Measurements from ENCODE around the gene IRGC.
"Not testable (repeated sequence)": the region's sequence is repeated elsewhere in the genome, so short reads cannot be mapped to it uniquely, and the experiment has no call there.

The IRGC gene, protein sequence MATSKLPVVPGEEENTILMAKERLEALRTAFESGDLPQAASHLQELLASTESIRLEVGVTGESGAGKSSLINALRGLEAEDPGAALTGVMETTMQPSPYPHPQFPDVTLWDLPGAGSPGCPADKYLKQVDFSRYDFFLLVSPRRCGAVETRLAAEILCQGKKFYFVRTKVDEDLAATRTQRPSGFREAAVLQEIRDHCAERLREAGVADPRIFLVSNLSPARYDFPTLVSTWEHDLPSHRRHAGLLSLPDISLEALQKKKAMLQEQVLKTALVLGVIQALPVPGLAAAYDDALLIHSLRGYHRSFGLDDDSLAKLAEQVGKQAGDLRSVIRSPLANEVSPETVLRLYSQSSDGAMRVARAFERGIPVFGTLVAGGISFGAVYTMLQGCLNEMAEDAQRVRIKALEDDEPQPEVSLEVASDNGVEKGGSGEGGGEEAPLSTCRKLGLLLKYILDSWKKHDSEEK

DNA sequence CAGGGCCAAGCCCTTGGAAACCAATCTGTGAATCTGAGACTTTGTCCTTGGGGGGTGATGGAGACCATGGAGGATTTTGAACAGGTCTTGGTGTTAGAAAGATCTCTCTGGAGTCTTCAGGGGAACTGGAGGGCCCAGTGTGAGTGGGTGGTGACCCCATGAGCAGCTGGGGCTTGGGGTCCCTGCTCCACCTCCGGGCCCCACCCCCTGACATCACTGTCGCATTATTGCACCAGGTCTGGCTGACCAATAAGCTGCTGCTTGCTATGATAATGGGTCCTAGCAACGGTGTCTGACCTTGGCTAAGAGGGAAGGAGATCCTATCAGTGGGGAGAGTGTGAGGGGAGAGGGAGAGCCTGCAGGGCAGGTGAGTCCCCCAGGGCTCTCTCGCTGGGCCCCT, at the start of gene IRGC:
Gene IRGC (plus strand): TSS at position 301 of the 400 bp plus-strand sequence. CDS start 2,483 bp downstream, outside the sequence.
- no peak for DNase-seq (ENCODE audit: low spot score)

DNA sequence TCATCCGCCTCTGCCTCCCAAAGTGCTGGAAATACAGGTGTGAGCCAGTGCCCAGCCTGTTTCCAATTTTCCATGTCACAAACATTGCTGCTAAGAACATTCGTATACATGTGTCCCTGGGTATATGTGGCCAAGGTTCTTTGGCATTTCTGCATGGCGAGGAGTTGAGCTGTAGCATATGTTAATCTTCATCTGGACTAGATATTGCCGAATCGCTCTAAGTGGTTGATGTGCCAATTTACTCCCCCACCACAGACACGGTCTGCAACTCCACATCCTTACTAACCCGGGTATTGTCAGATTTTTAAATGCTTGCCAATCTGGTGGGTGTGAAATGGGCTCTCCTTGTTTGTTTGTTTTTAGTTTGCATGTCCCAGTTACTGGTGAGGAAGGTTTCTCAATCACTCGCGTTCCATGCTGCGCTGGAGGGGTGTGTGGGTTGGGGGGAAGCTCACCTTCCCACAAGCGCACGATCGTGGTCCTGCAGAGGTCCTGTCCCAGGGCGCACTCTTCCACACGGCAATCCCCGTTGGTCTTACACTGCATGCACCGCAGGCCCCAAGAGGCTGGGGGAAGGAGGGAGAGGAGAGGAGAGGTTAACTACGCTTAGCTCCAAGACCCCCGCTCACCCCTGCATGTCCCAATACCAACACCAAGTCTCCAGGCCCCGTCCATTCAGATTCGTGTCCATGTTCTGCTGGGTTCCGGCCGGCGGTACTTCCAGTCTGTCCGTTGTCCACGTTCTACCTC, 48.6 kb upstream of the IRGC start:
- no peak for DNase-seq (ENCODE audit: low spot score)

DNA sequence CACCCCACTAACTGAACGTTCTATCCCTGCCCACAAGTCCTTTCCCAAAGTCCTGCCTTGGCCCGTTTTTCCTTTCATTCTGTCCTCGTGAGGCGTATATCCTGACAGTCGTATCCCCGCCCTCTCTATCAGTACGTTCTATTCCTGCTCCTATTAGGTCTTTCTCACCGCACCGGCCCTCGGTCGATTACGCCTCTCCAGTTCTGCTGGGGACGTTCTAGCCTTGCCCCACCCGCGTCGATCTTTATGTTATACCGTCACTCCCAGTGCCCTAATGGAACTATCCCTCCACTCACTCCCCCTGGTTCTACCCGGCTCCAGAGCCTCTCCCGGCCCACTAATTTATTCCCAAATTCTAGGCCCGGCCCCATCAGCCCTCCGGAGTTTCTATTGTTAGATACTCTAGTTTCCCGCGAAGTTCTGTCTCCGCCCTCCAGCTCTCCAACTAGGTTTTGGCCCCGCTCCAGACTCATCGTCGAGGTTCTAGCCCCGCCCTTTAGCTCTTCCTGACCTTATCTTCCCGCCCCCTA, 47.9 kb upstream of the IRGC start:
- DNase-seq (ENCODE audit: low spot score): no peak

DNA sequence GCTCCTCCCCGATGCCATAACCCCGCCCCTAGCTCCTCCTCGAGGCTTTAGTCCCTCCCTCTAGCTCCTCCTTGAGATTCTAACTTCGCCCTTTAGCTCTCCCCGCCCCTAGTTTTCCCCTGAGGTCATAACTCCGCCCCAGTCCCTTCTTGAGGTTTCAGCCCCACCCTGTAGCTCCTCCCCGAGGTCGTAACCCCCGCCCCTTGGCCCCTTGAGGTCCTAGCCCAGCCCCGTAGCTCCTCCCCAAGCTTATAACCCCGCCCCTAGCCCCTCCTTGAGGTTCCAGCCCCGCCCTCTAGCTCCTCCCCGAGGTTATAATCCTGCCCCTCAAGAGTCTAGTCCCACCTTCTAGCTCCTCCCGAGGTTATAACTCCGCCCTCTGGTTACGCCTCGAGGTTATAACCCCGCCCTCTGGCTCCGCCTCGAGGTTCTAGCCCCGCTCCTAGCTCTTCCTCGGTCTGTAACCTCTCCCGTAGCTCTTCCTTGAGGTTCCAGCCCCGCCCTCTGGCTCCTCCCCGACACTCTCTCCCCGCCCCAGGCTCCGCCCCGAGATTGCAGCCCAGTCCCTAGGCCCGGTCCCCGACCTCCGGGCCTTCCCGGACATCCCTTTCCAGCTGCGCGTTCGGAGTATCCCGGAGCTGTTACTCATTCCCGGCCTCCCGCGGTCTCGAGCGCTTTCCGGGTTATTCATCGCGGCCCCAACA, 47.3 kb upstream of the IRGC start:
- DNase-seq (ENCODE audit: low spot score): peak; percentile 98

DNA sequence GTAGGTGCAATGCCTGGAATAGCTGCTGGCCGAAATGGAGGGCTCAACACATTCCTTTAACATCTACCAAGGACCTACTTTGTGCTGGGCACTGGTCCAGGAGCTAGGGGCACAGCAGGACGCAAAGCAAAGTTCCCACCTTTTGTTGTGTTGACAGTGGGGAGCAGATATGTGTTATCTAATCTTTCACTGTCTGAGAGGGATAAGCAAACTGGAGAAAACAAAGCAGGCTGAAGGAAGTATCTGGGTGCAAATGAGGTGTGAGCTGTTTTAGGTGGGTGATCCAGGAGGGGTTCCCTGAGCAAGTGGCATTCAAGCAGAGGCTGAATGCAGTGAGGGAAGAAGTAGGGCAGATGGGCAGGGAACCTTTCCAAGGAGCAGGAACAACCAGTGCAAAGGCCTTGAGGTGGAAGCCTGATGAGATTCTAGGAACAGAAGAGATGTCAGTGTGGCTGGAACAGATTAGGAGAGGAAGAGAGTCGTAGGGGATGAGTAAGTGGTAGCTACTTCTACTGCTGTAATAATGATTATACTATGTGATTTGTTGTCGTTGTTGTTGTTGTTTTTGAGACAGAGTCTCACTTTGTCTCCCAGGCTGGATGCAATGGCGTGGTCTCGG, 43.7 kb upstream of the IRGC start:
- DNase-seq (ENCODE audit: low spot score): no peak

DNA sequence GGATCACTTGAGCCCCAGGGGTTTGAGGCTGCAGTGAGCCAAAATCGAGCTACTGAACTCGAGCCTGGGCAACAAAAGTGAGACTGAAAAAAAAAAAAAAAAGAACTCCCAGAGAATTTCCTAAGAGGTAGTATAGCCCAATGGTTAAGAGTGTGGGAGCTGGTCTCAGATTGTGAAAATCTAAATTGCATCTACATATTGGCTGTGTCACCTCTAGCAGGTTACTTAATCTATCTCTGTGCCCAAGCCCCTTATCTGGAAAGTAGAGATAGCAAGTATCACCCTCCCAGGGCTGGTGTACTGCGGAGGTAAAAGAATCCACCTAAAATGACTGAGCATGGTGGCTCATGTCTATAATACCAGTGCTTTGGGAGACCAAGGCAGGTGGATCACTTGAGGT, 42.2 kb upstream of the IRGC start:
- no peak for DNase-seq (ENCODE audit: low spot score)

DNA sequence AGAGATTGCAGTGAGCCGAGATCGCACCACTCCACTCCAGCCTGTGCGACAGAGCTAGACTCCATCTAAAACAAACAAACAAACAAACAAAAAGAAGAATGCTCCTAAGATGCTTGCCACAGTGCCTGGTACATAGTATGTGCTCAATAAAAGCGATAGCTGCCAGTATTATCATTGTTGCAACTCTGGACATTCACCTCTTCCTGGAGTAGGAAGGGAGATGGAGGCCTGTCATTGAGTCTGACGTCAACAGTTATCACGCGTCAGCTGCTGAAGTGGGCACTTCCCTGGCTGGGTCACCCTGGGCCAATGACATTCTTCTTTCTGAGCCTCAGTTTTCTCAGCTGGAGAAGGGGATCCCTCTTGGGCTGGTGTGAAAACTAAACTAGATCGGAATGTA, 41.7 kb upstream of the IRGC start:
- DNase-seq (ENCODE audit: low spot score): no peak

DNA sequence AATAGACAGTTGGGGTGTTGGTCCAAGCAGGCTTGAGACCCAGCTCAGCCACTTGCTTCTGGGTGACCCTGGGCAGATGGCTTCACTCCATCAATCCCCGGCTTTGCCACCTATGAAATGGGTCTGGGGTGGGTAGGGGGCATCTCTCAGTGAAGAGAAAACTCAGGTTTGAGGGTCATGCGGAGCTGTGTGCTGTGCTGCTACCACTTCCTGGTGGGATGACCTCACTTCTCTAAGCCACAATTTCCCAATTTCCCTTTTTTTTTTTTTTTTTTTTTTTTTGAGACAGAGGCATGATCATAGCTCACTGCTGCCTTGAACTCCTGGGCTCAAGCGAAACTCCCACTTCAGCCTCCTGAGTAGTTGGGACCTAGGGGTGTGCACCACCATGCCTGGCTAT, 41.3 kb upstream of the IRGC start:
- DNase-seq (ENCODE audit: low spot score): no peak

DNA sequence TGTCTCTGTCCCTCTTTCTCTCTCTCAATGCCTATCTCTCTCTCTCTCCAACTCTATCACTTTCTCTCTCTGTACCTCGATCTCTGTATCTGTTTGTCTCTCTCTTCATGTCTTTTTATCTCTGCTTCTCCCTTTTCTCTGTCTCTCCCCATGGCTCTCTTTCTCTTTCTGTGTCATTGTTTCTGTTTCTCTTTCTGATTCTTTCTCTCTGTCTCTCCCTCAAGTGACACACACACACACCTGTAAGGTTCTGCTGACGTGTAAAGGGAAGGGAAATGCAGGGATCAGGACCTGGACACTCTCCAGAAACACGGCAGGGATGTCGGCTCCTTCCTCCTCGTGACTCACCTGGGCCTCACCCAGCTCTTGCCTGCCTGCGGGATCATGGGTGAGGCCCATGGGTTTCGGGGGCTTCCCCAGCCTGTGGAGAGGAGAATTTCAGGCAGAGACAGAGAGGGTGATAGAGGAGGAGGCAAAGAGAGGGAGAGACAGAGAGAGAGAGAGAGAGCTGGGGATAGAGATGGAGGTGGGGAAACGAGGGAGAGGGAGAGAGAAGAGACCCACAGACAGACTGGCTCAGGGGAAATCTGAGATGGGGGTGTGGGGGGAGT, 40.5 kb upstream of the IRGC start:
- DNase-seq (ENCODE audit: low spot score): no peak

DNA sequence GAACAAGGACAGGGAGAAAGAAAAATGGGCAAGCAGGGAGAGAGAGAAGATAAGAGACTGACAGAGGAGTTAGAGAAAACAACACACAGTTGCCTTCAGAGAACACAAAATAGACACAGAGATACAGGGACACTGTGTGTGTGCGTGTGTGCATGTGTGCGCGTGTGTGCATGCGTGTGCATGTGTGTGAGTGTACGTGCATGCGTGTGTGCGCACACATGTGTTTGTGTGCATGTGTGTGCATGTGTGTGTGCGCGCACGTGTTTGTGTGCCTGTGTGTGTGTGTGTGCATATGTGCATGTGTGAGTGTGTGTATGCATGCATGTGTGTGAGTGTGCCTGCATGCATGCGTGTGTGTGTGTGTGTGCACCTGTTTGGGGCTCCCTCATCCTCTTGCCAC, 40.0 kb upstream of the IRGC start:
- no peak for DNase-seq (ENCODE audit: low spot score)

DNA sequence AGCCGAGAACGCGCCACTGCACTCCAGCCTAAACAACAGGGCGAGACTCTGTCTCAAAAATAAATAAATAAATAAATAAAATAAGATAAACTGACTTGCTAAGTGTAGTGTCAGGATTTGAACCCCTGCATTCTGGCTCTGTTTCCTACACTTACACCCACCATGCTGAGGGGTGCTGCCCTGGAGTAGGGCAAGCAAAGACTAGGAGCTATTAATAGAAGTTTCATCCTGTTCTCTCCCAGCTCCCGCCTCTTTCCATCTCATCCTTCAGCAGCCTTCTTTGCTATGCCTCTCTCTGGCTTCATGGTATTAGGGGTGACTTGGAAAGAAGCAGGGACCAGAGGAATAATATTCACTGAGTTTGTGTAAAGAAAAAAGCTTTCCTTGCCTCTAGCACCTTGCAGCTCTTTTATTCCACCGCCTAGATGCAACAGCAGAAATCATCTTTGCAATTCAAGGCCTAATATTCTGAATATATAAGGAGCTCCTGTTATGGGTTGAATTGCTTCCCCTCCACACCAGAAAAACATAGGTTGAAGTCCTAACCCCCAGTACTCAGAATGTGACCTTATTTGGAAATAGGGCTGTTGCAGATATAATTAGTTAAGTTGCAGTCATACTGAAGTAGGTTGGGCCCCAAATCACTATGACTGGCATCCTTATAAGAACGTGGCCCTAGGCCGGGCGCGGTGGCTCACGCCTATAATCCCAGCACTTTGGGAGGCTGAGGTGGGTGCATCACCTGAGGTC, 37.2 kb upstream of the IRGC start:
- DNase-seq (ENCODE audit: low spot score): no peak

DNA sequence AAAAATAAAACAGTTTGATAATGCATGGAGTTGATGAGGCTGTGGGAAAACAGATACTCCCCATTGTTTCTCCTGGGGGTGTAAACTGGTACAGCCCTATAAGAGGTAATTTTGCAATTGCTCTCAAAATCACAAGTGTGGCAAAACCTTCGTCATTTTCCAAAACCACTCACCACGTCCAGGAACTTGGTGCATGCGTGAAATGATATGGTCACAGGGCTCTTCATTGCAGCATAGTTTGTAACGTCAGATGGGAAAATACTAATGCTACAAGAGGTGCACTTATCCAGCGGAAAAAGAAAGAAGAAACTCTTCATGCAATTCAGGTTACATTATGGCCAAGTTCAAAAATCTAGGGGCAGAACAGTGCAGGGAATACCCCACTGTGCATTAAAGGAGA, 34.1 kb upstream of the IRGC start:
- no peak for DNase-seq (ENCODE audit: low spot score)

DNA sequence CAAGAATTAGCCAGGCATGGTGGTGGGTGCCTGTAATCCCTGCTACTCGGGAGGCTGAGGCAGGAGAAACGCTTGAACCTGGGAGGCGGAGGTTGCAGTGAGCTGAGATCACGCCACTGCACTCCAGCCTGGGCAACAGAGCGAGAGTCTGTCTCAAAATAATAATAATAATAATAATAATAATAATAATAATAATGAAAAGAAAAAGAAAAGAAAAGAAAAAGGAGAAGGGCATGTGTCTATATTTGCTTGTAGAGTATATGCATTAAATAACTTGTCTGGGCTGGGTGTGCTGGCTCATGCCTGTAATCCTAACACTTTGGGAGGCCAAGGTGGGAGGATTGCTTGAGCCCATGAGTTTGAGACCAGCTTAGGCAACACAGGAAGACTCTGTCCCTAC, 33.6 kb upstream of the IRGC start:
- DNase-seq (ENCODE audit: low spot score): not testable (repeated sequence)

DNA sequence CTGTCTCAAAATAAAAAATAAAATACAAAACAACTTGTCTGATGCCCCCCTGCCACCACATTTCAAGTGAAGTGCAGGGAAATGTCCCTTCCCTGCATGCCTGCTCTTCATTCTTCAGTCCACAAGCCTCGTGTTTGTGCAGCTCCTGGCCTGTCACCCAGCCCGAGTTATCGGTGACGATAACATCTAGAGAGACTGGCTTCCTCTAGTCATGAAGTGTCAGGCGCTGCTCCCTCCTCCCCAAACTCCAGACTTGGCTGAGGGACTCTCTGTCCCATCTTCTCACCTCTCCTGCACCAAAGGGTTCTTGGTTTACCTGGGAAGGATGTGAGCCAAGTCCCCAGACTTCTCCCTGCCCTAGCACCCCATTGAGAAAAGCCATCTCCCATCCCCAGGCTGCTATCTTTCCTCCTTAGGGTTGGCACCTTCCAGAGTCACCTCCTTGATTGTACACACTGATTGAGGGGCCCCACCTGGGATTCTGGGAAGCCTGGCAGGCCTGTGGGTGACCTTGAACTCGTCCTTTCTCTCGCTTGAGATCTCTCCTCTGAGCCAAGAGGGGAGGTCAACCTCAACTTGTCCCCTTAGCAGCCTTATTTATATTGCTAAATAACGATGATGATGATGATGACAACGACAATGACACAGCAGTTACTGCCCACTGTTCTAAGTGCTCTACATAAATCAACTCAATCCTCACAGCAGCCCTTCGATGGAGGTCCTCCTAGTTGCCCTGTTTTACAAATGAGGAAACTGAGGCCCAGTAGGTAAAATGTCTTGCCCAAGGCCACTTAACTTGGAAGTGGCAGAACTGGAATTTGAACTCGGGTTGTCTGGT, 32.8 kb upstream of the IRGC start:
- no peak for DNase-seq (ENCODE audit: low spot score)

DNA sequence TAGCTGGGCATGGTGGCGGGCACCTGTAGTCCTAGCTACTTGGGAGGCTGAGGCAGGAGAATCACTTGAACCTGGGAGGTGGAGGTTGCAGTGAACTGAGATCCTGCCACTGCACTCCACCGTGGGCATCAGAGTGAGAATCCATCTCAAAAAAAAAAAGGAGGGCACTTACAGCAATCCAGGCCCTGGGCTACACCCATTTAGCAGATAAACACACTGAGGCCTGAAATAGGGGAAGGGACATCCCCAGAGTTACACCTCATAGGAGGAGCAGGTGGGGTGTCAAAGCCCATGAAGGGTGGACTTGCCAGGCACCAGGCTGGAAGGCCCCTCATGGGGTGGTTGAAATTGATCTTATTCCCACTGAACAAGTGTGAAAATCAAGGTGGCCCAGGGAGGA, 32.0 kb upstream of the IRGC start:
- no peak for DNase-seq (ENCODE audit: low spot score)

DNA sequence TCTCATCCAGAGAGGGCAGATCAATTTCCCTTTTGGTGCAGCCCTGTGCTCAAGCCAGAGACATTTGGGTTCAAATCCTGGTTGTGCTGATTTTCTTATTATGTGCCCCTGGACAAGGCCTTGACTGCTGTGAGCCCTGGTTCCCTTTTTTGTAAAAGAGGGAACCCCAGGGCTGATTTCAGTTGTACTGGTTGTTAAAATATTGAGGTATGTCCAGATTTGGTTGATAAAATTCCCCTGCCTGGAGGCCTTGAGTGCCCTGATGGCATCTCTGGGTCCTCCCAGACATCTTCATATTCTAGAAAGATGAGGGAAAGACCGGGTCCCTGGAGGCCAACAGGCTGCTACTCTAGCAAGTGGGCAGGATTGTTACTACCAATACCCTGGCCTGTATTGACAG, 31.6 kb upstream of the IRGC start:
- DNase-seq (ENCODE audit: low spot score): no peak

DNA sequence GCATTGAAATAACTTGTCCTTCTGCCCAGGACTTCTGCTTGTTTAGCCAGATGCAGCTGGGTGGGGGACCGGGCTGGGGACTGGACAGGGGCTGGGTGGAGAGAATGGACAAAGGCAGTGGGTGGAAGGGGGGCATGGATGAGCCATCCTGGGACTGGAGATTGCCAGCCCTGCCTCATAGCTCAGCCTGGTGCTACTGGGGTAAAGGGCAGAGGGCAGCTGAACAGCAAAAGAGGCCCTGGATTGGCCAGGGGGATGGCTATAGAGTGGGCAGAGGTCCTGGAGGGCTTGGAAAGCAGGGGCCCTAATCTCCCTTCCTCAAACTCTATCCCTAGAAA, 28.2 kb upstream of the IRGC start:
- DNase-seq (ENCODE audit: low spot score): no peak

DNA sequence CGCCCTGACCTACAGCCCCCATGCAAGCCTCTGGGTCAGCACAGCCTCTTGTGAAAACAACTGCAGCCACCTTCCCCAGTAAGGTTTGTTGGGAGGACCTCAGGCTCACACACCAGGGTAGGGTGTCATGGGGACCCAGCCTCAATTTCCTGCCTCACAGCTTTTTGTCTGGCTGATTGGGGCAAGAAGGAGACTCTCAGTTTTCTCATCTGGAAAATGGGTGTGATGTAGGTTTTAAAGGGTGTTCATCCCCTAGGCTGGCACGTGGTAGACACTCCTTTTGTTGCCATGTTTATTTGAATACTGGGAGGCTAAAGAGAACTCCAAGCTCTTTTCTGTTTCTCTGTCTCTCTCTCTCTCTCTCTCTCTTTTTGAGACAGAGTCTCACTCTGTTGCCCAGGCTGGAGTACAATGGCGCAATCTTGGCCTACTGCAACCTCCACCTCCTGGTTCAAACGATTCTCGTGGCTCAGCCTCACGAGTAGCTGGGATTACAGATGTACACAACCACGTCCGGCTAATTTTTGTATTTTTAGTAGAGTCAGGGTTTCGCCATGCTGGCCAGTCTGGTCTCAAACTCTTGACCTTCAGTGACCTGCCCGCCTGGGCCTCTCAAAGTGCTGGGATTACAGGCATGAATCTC, 27.7 kb upstream of the IRGC start:
- no peak for DNase-seq (ENCODE audit: low spot score)

DNA sequence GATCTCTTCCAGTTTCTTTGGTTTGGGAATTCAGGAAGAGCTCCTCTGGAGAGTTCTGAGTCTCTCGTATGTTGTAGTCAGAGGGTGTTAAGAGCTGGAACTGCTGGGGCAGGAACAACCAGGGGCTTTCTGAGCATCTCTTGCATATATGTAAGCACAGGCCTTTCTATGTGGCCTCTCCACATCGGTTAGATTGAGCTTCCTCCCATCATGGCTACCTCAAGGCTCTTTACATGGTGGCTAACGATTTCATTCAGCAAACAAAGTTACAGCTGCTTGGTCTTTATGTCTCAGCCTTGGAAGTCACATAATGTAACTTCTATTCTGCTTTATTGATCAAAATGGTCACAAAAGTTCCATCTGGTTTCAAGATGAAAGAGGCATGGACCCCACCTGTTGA, 25.4 kb upstream of the IRGC start:
- no peak for DNase-seq (ENCODE audit: low spot score)

DNA sequence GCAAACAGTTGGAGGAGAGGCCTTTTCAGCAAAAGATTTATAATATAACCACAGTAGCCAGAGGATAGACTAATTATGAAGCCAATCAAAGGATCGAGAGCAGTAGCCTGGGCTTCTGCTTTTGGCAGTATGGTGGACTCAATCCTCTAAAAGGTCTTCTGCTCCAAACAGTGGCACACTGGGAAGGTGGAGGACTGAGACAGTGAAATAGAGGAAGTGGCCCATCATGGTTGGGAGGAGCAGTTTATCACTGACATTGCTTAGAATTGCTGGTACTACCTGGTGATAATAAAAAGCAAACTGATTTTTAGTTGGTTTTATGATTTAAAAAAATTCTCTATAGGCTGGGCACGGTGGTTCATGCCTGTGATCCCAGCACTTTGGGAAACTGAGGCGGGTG, 25.0 kb upstream of the IRGC start:
- no peak for DNase-seq (ENCODE audit: low spot score)

Data from NAMALWA (cell line).